GM12891 (cell line): ENCODE measurements around the gene RHAG. TPM values are rescaled to one million over a fixed set of nuclear protein-coding genes. Genes with fewer than 3 reads are reported as not detected.
"Not testable (repeated sequence)": the region's sequence is repeated elsewhere in the genome, so short reads cannot be mapped to it uniquely, and the experiment has no call there.

Experiments used
- DNase-seq: peaks from one replicate; pipeline ENCODE4 v3.0.0; 2011; ENCODE audit warnings: low spot score; ENCODE audit not compliant: insufficient read length
- FAIRE-seq: peaks from 2 replicates; lab custom pipeline; 2011; peaks lifted over from hg19 to GRCh38; lab: Jason Lieb, UNC
- PAX5 ChIP-seq: IDR thresholded peaks from 2 replicates; pipeline ENCODE4 v1.6.1; 2011; ENCODE audit warnings: low read length, moderate library complexity, mild to moderate bottlenecking; ENCODE audit not compliant: insufficient read depth, severe bottlenecking
- POLR2A ChIP-seq: IDR thresholded peaks from 2 replicates; pipeline ENCODE4 v1.6.1; 2011; ENCODE audit warnings: low read depth, low read length, control low read depth
- POLR2AphosphoS5 ChIP-seq: IDR thresholded peaks from 2 replicates; pipeline ENCODE4 v1.6.1; 2011; ENCODE audit warnings: low read depth, low read length, control low read depth
- POU2F2 ChIP-seq: IDR thresholded peaks from 2 replicates; pipeline ENCODE4 v1.6.1; 2011; ENCODE audit warnings: low read depth, mild to moderate bottlenecking, control low read depth, low read length, moderate library complexity
- SPI1 ChIP-seq: IDR thresholded peaks from 2 replicates; pipeline ENCODE4 v1.6.1; 2011; ENCODE audit warnings: low read depth, low read length, control low read depth
- TAF1 ChIP-seq: IDR thresholded peaks from 2 replicates; pipeline ENCODE4 v1.6.1; 2011; ENCODE audit warnings: low read depth, low read length, control low read depth
- polyA plus RNA-seq: library from polyadenylated mRNA; unstranded; fragments of >200 nt; gene quantifications from one replicate; pipeline ENCODE4 v1.2.1, GENCODE V29; 2012; ENCODE audit warnings: low read depth, missing spikeins, inconsistent platforms; ENCODE audit not compliant: missing spikeins

Gene RHAG
- polyA plus RNA-seq: not detected

- TF ChIP-seq PAX5 (no peak), TAF1 (no peak), POLR2A (no peak), POU2F2 (no peak), POLR2AphosphoS5 (no peak), SPI1 (no peak)
- FAIRE-seq: no peak
- no peak for DNase-seq
Observed at GRCh38 chr6:49636713-49637349, at the start of gene RHAG. Gene RHAG, minus strand, starts transcription at chr6:49636839. Its CDS starts 27 bp downstream, at chr6:49636812.

- TF ChIP-seq POLR2AphosphoS5 (no peak), PAX5 (no peak), POLR2A (no peak), POU2F2 (no peak), TAF1 (no peak), SPI1 (no peak)
- DNase-seq: no peak
- no peak for FAIRE-seq
Observed at GRCh38 chr6:49676671-49677281, 40.1 kb upstream of the RHAG start.

- TF ChIP-seq TAF1: no peak
- TF ChIP-seq POU2F2: no peak
- TF ChIP-seq PAX5: no peak
- TF ChIP-seq POLR2A: no peak
- TF ChIP-seq SPI1: no peak
- no peak for TF ChIP-seq POLR2AphosphoS5
- no peak for FAIRE-seq
- no peak for DNase-seq
Observed at GRCh38 chr6:49675816-49676215, 39.2 kb upstream of the RHAG start.

- TF ChIP-seq SPI1 (no peak), TAF1 (no peak), POLR2AphosphoS5 (no peak), POU2F2 (no peak), POLR2A (no peak), PAX5 (no peak)
- DNase-seq: no peak
- no peak for FAIRE-seq
Observed at GRCh38 chr6:49668083-49668511, 31.5 kb upstream of the RHAG start.

- FAIRE-seq: no peak
- TF ChIP-seq POLR2A: no peak
- TF ChIP-seq SPI1: no peak
- TF ChIP-seq TAF1: no peak
- no peak for TF ChIP-seq POU2F2
- no peak for TF ChIP-seq POLR2AphosphoS5
- TF ChIP-seq PAX5: no peak
- DNase-seq: no peak
Observed at GRCh38 chr6:49666930-49667757, 30.5 kb upstream of the RHAG start.

- FAIRE-seq (no peak), DNase-seq (no peak)
- no peak for TF ChIP-seq POLR2A
- no peak for TF ChIP-seq PAX5
- TF ChIP-seq POU2F2: no peak
Observed at GRCh38 chr6:49666480-49666879, 29.8 kb upstream of the RHAG start.

GRCh38 chr6:49664817-49665216 lies 28.2 kb upstream of the RHAG start:
- DNase-seq (no peak), FAIRE-seq (no peak)
- TF ChIP-seq TAF1 (no peak), SPI1 (no peak), POLR2AphosphoS5 (no peak)

- not testable (repeated sequence) for DNase-seq, FAIRE-seq
Observed at GRCh38 chr6:49664054-49664453, 27.4 kb upstream of the RHAG start.

- no peak for DNase-seq
- TF ChIP-seq PAX5 (no peak), POLR2A (no peak), POU2F2 (no peak), TAF1 (no peak), POLR2AphosphoS5 (no peak), SPI1 (no peak)
- FAIRE-seq: no peak
Observed at GRCh38 chr6:49662892-49663261, 26.2 kb upstream of the RHAG start.

- FAIRE-seq: no peak
- no peak for DNase-seq
- TF ChIP-seq TAF1 (no peak), PAX5 (no peak), POLR2A (no peak), SPI1 (no peak), POLR2AphosphoS5 (no peak), POU2F2 (no peak)
Observed at GRCh38 chr6:49662231-49662891, 25.7 kb upstream of the RHAG start.

- no peak for TF ChIP-seq SPI1
- TF ChIP-seq POU2F2: no peak
- TF ChIP-seq TAF1: no peak
- TF ChIP-seq POLR2A: no peak
- no peak for TF ChIP-seq POLR2AphosphoS5
- TF ChIP-seq PAX5: no peak
- FAIRE-seq (no peak), DNase-seq (no peak)
Observed at GRCh38 chr6:49653942-49654341, 17.3 kb upstream of the RHAG start.
